HG02852 (cell line): ENCODE data around the gene SEMA4A.
"Not testable (repeated sequence)": the region's sequence is repeated elsewhere in the genome, so short reads cannot be mapped to it uniquely, and the experiment has no call there.

Experiments
- ATAC-seq: cut with Tn5 transposase; IDR thresholded peaks from one replicate; pipeline ENCODE4 v1.9.1; 2021; ENCODE audit warnings: mild to moderate bottlenecking, moderate library complexity; ENCODE audit not compliant: unreplicated experiment

The SEMA4A gene

DNA sequence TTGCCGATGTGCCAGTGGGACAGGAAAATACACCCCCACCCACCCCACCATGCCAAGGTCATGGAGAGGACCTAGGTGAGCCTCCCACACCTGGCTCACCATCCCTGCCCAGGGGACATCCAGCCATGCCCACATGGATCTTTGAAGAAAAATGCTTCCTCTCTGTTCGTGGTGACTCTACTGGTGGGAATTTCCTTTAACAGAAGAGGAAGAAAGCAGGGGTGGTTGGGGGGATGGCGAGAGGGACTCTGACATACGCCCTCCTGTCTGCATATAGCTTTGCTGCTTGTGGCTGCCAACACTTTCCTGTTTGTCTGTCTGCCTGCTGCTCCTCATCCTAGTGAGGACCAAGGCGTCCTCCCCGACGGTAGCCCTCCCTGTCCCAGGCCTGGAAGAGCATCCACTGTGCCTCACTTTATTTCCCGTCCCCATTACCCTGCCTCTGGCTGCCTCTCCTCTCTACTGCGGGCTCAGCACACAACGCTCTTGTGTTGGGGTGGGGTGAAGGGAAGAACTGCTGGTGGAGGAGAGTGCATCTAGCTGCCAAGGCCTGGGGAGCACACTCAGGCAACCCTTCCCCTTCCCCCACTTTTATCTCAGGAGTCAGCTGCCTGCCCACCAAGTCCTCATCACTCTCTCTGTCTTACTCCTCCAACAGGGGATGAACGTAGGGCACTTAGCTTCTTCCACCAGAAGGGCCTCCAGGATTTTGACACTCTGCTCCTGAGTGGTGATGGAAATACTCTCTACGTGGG is 2.5 kb downstream of the SEMA4A start:
- no peak for ATAC-seq

DNA sequence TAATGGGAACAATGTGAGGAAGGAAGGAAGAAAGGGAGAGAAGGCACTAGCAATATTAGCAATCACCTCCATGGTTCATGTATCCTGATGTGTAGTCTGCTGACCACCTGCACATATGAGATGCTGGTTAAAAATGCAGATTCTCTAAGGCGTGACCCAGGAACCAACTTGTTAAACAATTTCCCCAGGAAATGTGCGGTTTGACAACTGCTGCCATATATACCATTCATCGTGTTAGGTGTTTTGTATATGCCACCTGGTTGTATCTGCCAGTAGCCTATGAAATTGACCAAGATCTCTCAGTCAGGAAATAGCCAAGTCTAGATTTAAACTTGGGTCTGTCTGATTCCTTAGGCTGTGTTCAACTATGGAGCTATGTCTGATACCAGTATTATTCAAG is 4.1 kb downstream of the SEMA4A start:
- no peak for ATAC-seq

DNA sequence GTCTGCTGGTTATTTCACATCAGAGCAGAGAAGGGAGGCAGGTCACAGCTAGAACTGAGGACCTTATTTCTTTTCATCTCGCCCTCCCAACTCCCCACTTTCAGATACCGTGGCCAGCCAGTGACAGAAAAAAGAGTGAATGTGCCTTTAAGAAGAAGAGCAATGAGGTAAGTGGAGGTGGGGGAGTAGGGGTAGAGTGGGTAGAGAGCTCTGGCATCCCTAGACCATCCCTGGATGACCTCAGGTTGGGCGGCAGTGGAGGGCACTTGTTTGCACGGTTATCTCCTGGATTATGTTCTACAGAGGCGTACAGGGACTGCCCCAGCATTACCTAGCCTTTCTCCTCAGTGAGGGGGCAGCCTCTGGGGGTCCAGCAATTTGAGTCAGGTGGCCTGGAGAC is 4.6 kb downstream of the SEMA4A start:
- no peak for ATAC-seq

DNA sequence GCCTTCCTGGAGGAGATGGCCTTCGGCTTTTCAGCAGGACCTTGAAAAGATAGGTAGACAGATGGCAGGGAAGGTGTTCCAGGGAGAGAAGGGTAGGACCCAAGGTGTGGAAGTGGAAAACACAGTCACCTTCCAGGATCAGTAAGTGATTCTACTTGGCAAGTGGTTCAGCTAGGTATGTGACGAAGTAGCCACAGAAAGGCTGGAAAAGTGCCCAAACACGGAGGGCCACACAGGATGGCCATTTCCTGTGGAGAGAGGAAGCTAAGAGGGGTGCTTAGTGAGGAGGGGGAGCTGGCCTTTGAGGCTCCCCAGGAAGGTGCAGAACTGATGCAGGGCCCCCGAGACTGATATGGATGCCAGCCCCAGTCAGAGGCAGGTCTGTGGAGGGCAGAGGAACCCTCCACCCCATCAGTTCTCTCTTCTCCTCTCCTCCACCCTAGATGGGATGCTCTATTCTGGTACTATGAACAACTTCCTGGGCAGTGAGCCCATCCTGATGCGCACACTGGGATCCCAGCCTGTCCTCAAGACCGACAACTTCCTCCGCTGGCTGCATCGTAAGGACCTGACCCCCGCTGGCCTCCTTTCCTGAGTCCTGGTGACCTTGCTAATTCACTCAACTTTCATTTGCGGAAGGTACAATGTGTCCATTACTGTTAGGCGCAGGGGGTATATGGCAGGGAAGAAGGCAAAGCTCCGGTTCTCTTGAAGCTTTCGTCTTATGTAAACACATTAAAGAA is 6.8 kb downstream of the SEMA4A start:
- no peak for ATAC-seq

DNA sequence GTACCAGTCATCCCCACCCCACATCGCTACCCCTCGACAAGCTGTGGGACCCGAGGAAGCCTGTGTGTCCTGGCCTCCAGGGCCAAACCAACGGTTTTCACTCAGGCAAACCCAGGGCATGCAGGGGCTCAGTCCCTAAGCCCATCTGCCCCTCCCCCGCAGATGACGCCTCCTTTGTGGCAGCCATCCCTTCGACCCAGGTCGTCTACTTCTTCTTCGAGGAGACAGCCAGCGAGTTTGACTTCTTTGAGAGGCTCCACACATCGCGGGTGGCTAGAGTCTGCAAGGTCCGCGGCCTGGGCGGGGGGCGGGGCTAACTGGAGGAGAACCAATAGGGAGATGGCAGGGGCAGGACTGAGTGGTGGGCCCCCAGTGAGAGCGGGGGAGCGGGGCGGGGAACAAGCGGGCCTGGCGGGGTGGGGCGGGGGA is 7.4 kb downstream of the SEMA4A start:
- no peak for ATAC-seq

DNA sequence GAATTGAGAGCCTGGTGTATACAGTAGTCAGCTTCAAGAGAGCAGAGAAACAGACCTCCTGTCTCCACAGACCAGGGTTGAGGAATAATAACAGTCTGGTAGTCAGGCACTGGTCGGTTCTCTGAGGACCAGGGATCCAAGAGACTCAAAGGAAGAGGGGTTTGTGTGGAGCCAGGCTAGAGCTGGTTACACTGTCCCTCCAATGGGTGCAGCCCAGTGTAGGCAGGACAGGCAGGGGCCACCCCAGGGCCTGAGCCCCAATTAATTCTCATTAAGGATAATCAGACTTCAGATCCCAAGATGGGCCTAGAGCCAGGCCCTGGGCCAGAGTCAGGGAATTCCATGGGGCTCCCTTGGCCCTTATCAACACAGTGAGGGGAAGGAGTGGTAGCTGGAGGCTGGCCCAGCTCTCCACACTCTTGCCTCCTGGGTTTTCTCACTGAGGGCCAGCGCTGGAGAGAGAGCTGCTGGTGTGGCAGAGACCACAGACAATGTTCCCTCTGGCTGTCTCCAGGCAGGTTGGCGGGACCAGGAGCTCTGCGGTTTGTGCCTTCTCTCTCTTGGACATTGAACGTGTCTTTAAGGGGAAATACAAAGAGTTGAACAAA is 9.1 kb downstream of the SEMA4A start:
- ATAC-seq: no peak

DNA sequence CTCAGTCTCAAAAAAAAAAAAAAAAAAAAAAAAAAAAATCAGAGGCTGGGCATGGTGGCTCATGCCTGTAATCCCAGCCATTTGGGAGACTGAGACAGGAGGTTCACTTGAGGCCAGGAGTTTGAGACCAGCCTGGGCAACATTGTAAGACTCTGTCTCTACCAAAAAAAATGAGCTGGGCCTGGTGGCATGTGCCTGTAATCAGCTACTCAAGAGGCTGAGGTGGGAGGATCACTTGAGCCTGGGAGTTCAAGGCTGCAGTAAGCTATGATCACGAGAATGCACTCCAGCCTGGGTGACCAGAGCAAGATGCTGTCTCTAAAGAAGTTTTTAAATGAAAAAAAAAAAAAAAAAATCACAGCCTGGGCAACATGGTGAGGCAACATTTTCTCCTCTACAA is 10.3 kb downstream of the SEMA4A start:
- ATAC-seq: no peak

DNA sequence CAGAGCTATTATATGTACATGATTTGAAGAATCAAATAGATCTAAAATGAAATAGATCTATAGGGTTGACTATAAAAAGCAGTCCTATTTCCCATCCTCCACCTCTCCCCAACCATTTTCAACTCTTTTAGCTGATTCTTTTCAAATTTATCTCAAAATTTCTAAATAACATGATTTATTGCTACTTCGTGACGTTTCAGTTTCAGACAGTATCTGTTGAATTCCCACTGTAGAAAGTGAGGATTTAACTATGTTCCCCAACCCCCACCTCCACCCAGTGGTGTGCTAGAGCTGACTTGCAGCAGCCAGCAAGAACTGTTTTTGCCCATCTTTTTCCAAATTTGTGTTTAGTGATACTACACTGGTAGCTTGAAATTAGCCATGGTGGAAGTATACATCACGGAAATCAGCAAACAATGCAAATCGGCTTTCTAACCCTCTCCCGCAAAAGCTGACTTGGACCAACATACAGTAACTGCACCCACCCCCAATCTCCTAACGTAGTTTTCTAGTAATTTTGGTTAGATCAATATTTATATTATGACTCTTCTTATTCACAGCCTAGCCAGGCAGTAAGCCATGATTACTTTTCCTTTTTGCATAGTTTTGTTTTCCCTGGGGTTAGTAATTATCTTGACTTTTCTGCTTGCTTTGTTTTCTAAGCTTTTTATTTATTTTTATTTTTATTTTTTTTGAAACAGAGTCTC is 10.9 kb downstream of the SEMA4A start:
- no peak for ATAC-seq

DNA sequence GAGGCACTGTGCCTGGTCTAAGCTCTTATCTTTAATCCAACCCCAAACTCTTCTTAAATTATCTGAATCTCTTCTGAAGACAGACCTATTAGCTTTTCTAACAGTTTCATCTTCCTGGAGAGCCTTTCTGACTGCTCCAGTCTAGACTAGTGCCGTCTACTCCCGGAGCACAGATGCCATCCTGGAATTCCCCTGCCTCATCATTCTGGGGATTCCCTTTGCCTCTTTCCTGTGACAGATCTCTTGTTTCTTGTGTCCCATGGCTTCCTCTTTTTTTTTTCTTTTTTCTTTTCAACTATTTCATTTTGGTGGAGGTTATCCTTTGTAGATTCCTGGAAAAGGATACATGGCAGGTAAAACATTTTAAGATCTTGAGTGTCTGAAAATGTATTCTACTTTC is 11.7 kb downstream of the SEMA4A start:
- ATAC-seq: no peak

DNA sequence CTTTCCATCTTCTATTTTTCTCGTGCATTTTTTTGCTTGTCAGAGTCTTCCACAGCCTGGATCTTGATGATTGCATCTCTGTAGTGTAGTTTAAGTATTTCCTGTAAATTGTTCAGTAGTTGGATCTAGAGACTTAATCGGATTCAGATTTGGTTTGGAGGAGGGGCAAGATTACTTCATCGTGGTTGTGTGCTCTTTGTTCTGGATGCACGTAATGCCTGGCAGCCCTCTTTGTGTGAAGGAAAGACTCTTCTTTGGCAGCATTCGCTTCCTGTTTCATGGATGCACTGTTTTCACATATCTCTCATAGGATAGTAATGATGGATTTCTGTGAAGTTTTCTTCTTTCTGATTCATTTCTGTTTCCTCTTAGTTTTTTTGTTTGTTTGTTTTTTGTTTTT is 14.2 kb downstream of the SEMA4A start:
- no peak for ATAC-seq

DNA sequence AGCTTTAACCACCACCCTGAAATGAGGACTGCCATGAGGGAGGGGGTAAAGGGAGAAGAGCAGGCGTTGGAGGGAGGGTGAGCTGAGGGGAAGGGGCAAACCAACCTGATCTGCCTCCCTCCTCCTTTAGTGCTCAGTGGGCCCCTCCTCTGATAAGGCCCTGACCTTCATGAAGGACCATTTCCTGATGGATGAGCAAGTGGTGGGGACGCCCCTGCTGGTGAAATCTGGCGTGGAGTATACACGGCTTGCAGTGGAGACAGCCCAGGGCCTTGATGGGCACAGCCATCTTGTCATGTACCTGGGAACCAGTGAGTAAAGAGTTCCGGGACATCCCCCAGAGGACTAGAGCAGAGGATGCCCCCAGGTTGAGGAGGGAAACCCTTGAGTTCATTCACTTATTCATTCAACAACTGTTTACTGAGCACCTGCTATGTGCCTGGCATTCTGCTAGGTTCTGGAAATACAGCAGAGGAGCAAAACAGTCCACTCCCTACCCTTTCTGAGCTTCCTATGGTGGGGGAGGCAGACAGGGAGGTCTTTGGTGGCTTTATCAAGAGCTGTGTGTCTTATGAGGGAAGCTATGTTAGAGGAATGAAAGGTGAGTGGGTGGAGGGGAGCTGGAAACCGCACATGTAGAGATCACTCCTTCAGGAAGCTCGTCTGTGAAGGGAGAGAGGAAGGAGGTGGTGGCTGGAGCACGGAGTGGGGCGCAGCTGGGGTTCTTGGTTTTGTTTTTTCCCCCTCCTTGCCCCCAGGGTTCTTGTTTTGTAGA is 19.5 kb downstream of the SEMA4A start:
- no peak for ATAC-seq

DNA sequence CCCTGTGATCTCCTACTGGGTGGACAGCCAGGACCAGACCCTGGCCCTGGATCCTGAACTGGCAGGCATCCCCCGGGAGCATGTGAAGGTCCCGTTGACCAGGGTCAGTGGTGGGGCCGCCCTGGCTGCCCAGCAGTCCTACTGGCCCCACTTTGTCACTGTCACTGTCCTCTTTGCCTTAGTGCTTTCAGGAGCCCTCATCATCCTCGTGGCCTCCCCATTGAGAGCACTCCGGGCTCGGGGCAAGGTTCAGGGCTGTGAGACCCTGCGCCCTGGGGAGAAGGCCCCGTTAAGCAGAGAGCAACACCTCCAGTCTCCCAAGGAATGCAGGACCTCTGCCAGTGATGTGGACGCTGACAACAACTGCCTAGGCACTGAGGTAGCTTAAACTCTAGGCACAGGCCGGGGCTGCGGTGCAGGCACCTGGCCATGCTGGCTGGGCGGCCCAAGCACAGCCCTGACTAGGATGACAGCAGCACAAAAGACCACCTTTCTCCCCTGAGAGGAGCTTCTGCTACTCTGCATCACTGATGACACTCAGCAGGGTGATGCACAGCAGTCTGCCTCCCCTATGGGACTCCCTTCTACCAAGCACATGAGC is 23.3 kb downstream of the SEMA4A start:
- ATAC-seq: no peak

DNA sequence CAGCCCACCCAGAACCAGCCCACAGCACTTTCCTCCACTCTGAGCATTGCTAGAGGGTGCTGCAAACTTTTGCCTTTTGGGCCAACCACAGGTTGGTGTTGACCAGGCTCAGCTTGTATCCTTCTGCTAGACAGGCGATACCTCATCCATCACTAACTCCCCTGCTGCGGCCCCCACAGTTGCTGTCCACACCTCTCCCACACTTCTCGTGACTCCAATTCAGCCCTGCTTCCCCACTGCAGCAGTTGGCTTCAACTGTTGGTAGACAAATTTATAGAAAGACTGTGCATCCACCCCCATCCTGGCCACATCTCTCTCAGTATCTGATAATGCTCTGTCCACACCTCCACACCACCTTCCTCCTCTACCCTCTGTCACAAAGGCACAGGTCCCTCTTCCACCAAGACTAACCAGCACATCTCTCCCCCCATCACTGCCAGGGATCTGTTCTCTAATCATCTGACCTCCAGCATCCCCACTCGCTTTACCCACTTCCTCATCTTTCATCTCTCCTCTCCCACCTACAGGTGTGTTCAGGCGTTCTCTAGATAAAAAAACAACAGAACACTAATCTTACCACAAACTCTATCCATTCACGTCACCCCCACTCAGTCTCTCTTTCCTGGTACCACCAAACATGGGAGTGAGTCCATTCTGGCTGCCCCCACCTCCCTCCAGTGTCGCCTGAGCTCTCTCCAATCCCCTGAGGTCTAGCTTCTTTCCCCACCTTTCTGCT is 24.7 kb downstream of the SEMA4A start:
- ATAC-seq: no peak

DNA sequence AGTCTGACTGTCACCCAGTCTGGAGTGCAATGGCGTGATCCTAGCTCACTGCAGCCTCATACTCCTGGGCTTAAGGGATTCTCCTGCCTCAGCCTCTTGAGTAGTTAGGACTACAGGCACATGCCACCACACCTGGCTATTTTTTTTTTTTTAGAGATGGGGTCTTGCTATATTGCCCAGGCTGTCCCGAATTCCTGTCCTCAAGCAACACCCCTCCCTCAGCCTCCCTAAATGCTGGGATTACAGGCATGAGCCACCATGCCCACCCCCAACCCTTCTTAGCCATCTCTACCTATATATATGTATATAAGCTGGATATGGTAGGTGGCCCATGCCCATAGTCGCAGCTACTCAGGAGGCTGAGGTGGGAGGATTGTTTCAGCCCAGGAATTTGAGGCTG is 27.1 kb downstream of the SEMA4A start:
- no peak for ATAC-seq

DNA sequence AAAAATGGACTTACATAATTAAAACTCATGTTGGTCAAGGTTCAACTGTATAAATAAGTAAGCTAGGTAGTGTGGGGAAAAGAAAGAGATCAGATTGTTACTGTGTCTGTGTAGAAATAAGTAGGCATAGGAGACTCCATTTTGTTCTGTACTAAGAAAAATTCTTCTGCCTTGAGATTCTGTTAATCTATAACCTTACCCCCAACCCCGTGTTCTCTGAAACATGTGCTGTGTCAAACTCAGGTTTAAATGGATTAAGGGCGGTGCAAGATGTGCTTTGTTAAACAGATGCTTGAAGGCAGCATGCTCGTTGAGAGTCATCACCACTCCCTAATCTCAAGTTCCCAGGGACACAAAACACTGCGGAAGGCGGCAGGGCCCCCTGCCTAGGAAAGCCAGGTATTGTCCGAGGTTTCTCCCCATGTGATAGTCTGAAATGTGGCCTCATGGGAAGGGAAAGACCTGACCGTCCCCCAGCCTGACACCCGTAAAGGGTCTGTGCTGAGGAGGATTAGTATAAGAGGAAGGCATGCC is 28.1 kb downstream of the SEMA4A start:
- ATAC-seq: not testable (repeated sequence)

DNA sequence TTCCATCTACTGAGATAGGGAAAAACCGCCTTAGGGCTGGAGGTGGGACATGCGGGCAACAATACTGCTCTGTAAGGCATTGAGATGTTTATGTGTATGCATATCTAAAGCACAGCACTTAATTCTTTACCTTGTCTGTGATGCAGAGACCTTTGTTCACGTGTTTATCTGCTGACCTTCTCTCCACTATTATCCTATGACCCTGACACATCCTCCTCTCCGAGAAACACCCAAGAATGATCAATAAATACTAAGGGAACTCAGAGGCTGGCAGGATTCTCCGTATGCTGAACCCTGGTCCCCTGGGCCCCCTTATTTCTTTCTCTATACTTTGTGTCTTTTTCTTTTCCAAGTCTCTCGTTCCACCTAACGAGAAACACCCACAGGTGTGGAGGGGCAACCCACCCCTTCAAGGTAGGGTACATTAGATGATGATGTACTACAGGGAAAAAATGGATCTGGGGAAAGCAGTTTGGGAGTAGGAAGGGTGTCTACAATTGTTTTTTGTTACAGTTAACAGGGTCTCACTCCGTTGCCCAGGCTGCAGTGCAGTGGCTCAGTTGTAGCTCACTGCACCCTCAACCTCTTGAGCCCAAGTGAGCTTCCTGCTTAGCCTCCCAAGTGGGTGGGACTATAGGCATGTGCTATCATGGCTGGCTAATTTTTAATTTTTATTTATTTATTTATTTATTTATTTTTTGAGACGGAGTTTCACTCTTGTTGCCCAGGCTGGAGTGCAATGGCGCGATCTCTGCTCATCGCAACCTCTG is 28.8 kb downstream of the SEMA4A start:
- ATAC-seq: not testable (repeated sequence)

DNA sequence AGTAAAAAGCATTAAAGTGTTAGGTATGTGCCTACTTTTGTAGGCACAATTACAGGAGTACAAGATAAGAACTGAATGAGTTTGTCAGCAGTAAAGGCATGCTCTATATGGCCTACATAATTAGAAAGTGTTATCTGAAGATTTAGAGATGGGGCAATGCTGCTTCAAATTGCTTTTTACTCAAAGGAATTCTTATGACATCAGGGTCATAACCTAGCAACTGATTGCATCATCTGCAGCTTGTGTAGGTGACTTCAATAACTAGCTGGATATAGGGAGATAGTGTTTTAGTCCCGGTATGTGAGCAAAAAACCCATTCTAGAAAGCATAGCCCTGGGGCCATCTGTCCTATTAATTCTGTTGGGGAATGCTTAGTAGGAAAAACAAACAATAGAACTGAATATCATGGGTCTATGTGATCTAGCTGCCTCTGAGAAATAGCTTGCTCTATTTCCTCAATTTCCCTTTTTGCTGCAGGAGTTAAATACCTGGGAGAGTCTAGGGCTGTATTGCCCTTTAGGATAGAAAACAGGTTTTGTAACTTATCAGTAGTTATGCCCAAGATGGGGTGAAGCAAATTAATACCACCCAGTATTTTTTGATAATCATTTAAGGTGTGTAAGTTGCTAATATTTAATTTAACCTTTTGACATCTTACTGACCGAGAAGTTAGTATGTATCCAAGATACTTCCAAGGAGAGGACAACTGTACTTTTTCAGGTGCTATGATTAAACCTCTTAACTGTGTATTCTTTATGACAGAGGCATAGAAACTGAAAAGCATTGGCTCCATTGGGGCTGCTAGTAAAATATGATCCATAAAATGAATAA is 33.2 kb downstream of the SEMA4A start:
- not testable (repeated sequence) for ATAC-seq

DNA sequence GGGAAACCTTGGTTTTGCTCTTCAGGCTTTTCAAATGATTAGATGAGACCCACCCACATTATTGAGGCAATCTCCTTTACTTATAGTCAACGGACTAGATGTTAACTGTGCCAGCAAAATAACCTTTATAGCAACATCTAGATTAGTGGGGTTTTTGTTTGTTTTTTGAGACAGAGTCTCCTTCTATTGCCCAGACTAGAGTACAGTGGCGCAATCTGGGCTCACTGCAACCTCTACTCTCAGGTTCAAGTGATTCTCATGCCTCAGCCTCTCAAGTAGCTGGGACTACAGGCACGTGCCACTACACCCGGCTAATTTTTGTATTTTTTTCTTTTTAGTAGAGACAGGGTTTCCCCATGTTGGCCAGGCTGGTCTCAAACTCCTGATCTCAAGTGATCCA is 36.9 kb downstream of the SEMA4A start:
- not testable (repeated sequence) for ATAC-seq
